GM21390 (cell line): ENCODE measurements around the gene OR8U1.
"Not testable (repeated sequence)": the region's sequence is repeated elsewhere in the genome, so short reads cannot be mapped to it uniquely, and the experiment has no call there.

Source experiments
- ATAC-seq: cut with Tn5 transposase; IDR thresholded peaks from one replicate; pipeline ENCODE4 v1.9.1; 2021; ENCODE audit not compliant: unreplicated experiment

The OR8U1 gene

DNA sequence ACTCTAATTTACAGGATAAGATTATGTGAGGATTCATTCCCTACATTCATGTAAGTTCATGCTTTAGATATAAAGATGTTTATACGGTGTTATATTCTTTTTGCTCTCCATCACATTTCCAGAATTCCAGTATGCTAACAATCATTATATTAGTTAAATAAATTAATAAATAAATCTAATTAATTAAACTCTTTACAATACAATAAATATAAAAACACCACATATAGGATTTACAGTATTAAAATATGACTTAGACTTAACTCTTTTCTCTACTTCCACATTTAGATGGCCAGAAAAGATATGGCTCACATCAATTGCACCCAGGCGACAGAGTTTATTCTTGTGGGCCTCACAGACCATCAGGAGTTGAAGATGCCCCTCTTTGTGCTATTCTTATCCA lies at the start of gene OR8U1:
Gene OR8U1 (plus strand): TSS at position 301 of the 400 bp plus-strand sequence. CDS start 0 bp downstream, at position 301.
- no peak for ATAC-seq

GRCh38 chr11:56331861-56332491 lies 43.4 kb upstream of the OR8U1 start:
- no peak for ATAC-seq

- no peak for ATAC-seq
Measured at GRCh38 chr11:56333156-56333555, 42.3 kb upstream of the OR8U1 start.

- no peak for ATAC-seq
Measured at GRCh38 chr11:56340289-56340688, 35.1 kb upstream of the OR8U1 start.

DNA sequence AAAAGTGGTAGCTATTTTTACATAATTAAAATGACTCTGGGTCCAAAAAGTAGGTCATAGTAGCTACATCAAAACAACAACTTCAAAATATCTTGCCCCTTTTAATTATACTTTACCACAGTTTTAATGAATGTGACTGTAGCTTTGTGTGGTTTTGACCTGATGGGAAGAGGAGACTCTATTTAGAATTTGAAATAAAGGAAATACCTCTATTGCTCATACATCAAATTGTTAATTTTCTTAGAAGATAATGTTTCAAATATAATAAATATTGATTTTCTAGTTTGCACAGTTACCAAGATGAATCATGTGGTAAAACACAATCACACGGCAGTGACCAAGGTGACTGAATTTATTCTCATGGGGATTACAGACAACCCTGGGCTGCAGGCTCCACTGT lies 29.7 kb upstream of the OR8U1 start, which contains the start of gene OR8K1:
Gene OR8K1 (plus strand): TSS at position 301 of the 400 bp plus-strand sequence. CDS start 0 bp downstream, at position 301.
- ATAC-seq = no peak

- no peak for ATAC-seq
Measured at GRCh38 chr11:56353991-56354390, 21.4 kb upstream of the OR8U1 start, which contains the start of gene OR8J1. Gene OR8J1 (plus strand): TSS chr11:56354291. CDS start chr11:56360247, 5,956 bp downstream.

GRCh38 chr11:56380120-56380519 lies 4.7 kb downstream of the OR8U1 start:
- no peak for ATAC-seq

DNA sequence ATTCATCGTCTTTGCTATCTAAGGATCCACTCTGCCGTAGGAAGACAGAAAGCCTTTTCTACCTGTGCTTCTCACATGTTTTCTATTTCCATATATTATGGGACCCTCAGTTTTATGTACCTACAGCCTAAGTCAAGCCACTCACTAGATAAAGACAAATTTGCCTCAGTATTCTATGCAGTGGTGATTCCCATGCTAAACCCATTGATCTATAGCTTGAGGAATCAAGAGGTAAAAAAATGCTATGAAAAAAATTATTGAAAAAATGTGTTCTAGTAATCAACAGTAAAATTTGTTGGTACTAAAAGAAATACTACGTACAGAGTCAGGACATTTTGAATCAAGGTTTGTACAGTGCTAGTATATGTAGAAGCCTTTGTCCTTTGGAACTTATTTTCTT lies 19.0 kb downstream of the OR8U1 start:
- ATAC-seq = no peak

DNA sequence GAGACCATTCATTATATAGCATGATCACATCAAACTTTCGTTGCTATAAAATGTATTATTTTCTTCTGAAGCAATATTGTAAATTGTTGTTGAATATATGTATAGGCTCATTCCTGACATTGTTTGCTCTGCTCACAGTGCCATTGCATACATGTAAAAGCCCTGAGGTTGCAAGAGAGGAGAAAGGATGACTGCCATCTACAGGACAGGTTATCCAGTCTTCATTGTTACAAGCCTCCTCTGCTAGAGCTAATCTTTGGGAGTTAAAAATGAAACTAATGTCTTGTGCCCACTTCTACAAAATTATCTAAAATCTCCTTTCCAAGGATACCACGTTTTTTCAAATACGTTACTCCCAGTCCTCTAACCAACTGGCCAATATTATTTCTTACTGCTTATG lies 20.6 kb downstream of the OR8U1 start:
- no peak for ATAC-seq

- not testable (repeated sequence) for ATAC-seq
Measured at GRCh38 chr11:56401858-56402461, 26.5 kb downstream of the OR8U1 start.

DNA sequence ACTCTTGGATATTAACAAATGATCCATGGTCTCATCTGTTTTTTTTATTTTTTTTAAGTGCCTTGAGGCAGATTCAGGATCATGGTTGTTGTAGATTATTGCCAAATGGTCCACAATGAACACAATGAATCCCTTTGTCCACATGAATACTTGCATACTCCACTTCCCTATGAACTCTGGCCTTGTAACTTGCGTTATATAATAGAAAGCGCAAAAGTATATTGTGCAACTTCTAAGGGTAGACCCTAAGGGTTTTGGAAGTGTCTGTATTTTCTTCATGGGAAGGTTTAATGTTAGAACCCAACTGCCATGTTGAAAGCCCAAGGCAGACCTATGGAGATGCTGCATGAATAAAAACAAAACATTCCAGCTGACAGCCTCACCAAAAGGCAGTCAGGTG lies 29.0 kb downstream of the OR8U1 start:
- no peak for ATAC-seq

DNA sequence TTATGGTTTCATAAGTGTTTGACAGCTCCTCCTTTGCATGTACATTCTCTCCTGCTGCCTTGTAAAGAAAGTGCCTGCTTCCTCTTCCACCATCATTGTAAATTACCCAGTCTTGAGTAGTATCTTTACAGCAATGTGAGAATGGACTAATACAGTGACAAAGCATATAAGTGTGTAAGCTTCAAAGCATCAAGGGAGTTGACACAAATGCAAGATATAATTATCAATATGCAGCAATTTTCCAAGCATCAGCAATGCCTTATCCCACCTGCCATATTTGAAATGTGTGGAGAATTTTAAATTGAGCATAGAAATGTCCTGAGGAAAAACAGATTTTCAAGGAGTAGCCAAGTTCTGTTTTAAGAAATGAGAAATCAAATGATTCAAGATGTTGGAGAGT lies 35.4 kb downstream of the OR8U1 start:
- ATAC-seq = no peak

GRCh38 chr11:56412396-56412795 lies 37.0 kb downstream of the OR8U1 start, which contains the start of gene OR5AL1:
Gene OR5AL1 (plus strand): TSS chr11:56412696.
- ATAC-seq = no peak
